ENCODE data around the gene TAOK3. TPM values are rescaled to one million over a fixed set of nuclear protein-coding genes. Genes with fewer than 3 reads are reported as not detected.

The TAOK3 gene
- 10 to 100 TPM; 24.0 to 39.7 (median 29.9) TPM for total RNA-seq
- polyA plus RNA-seq: 10 to 100 TPM; 10.7 to 55.3 (median 20.2) TPM
- long read RNA-seq, donor 1, partial matches to known transcripts: 0 of 3 reads
- long read RNA-seq, donor 1, other reads (novel, unspliced or antisense): 0 of 3 reads
- long read RNA-seq, donor 2, partial matches to known transcripts: 0 of 4 reads
- long read RNA-seq, donor 2, other reads (novel, unspliced or antisense): 0 of 4 reads
- long read RNA-seq, donor 3, full-length matches to known transcripts: 2 of 8 reads
- long read RNA-seq, donor 3, partial matches to known transcripts: 6 of 8 reads
- long read RNA-seq, donor 3, other reads (novel, unspliced or antisense): 0 of 8 reads
- long read RNA-seq, donor 4, partial matches to known transcripts: 15 of 21 reads
- long read RNA-seq, donor 4, other reads (novel, unspliced or antisense): 4 of 21 reads
- long read RNA-seq, donor 5, full-length matches to known transcripts: 27 of 39 reads
- long read RNA-seq, donor 5, partial matches to known transcripts: 3 of 39 reads
- long read RNA-seq, donor 5, other reads (novel, unspliced or antisense): 9 of 39 reads
- long read RNA-seq, donor 6, full-length matches to known transcripts: 6 of 19 reads
- long read RNA-seq, donor 6, partial matches to known transcripts: 10 of 19 reads
- long read RNA-seq, donor 6, other reads (novel, unspliced or antisense): 3 of 19 reads
- long read RNA-seq, donor 7, partial matches to known transcripts: 5 of 9 reads
- long read RNA-seq, donor 7, other reads (novel, unspliced or antisense): 0 of 9 reads
- long read RNA-seq, donor 8, full-length matches to known transcripts: 8 of 22 reads
- long read RNA-seq, donor 8, partial matches to known transcripts: 14 of 22 reads
- long read RNA-seq, donor 8, other reads (novel, unspliced or antisense): 0 of 22 reads
- long read RNA-seq, donor 9, full-length matches to known transcripts: 2 of 13 reads
- long read RNA-seq, donor 9, partial matches to known transcripts: 11 of 13 reads
- long read RNA-seq, donor 9, other reads (novel, unspliced or antisense): 0 of 13 reads
- long read RNA-seq, donor 10, partial matches to known transcripts: 0 of 3 reads
- long read RNA-seq, donor 10, other reads (novel, unspliced or antisense): 0 of 3 reads

- WGBS, 4 donors: 0 to 1% (median 1%) methylated on average over 25 to 75 of the region's 75 CpGs
- H3K27ac ChIP-seq: peak within 1 kb of the TSS; percentile 8 to 89 (median 78)
Measured at GRCh38 chr12:118372541-118373495, at the start of gene TAOK3. TSS of gene TAOK3 (minus strand) at chr12:118372907. CDS start at chr12:118255567, 117,340 bp downstream.

GRCh38 chr12:118420673-118421072, 48.0 kb upstream of the TAOK3 start:
- TF ChIP-seq POLR2A (IDR thresholded peaks at IDR 0.05): no peak
- no peak for TF ChIP-seq CTCF (IDR thresholded peaks at IDR 0.05)
- intact Hi-C loops (cut with DNase I): no loop called here
- no peak overlapping the region for H3K27ac ChIP-seq
- H3K9me3 ChIP-seq (replicated peaks in 1 of 3): no peaks in the 10 kb centered on the region
- DNase-seq: no peak
- H3K4me1 ChIP-seq (replicated peaks in 1 of 2): no peaks in the 10 kb centered on the region
- 68 to 90% (median 73%) methylated on average over 2 to 3 of the region's 3 CpGs for WGBS, 4 donors
- no peaks in the 10 kb centered on the region for H3K27me3 ChIP-seq
- peaks cover 0 to under 1% of the 10 kb centered on the region in 2 donors for H3K36me3 ChIP-seq (replicated peaks in 1 of 2)
- no peak overlapping the region for H3K4me3 ChIP-seq

More at GRCh38 chr12:118372541-118373495, at the start of gene TAOK3:
- Histone ChIP-seq H3K9me3 (replicated peaks in 1 of 3) (no peaks in the 10 kb centered on the region), H3K36me3 (replicated peaks in 1 of 2) (no peaks in the 10 kb centered on the region), H3K27me3 (no peaks in the 10 kb centered on the region), H3K4me1 (replicated peaks in 1 of 2) (peaks cover 0 to 37% of the 10 kb centered on the region in 2 donors), H3K4me3 (peak within 1 kb of the TSS; percentile 43 to 97 (median 87))
- intact Hi-C loops (cut with DNase I): loop anchor here in 1 of 2 donors (10.0 kb wide), 1 partner anchor 498 kb away; no protein-coding TSS in a partner anchor
- TF ChIP-seq CTCF (IDR thresholded peaks at IDR 0.05) (peak in 1 of 6 experiments; percentile 4), POLR2A (IDR thresholded peaks at IDR 0.05) (peak; percentile 70 to 92)
- DNase-seq: peak; percentile 97 to 100 (median 99)

- Histone ChIP-seq H3K36me3 (replicated peaks in 1 of 2) (peaks cover 0 to 20% of the 10 kb centered on the region in 2 donors), H3K27me3 (no peaks in the 10 kb centered on the region), H3K4me1 (replicated peaks in 1 of 2) (no peaks in the 10 kb centered on the region), H3K9me3 (replicated peaks in 1 of 3) (no peaks in the 10 kb centered on the region), H3K27ac (no peak overlapping the region), H3K4me3 (no peak overlapping the region)
- intact Hi-C loops (cut with DNase I): no loop called here
- no peak for TF ChIP-seq POLR2A (IDR thresholded peaks at IDR 0.05)
- TF ChIP-seq CTCF (IDR thresholded peaks at IDR 0.05): no peak
- WGBS, 4 donors: 43 to 64% (median 50%) methylated on average over 1 of the region's 1 CpG
- peak in 1 of 7 donors; percentile 19 for DNase-seq
Measured at GRCh38 chr12:118418385-118419057, 45.8 kb upstream of the TAOK3 start.
